Measurements from ENCODE around the gene MAPK13.
"Not testable (repeated sequence)": the region's sequence is repeated elsewhere in the genome, so short reads cannot be mapped to it uniquely, and the experiment has no call there.

MAPK13 gene

DNA sequence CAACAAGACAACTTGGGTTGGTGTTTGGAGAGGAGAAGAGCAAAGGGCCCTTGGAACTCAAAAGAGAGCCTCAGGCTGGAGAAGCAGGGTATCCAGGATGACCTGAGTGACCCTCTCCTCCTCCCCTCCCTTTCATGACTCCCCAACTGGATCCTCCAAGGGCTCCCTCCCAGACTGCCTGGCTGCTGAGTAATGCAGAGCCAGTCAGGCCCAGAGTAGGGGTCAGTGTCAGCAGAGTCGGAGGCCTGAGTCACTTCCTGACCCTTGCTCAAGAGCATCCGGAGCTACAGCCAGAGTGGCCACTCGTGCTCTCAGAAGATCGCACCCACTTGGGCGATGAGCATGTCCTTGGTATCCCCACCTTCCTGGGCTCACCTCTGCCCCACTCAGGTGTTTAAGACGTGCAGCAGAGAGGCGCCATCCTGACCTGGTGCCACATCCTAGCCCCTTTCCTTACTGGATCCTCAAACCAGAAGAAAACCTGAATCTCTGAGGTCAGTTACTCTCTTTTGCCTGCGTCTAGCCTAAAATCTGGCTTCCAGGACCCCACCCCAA, 2.8 kb upstream of the MAPK13 start:
- DNase-seq (ENCODE audit: low read depth), result peak; percentile 78

DNA sequence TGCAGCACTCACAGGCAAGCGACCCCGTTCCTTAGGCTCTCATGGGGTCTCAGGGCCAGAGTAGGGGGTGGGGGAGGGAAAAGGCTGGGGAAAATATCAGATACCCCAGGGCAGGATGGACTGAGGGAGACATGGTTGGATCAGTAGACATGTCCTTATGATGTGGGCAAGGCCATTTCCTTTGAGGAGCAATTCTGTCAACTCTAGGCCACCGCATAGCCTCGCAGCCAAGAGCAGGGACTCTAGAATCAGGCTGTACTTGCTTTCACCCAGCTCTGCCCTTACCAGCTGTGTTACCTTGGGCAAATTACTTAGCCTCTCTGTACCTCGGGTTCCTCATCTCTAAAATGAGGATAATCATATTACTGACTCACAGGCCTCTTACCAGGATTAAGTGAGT, 2.2 kb upstream of the MAPK13 start:
- no peak for DNase-seq (ENCODE audit: low read depth)

DNA sequence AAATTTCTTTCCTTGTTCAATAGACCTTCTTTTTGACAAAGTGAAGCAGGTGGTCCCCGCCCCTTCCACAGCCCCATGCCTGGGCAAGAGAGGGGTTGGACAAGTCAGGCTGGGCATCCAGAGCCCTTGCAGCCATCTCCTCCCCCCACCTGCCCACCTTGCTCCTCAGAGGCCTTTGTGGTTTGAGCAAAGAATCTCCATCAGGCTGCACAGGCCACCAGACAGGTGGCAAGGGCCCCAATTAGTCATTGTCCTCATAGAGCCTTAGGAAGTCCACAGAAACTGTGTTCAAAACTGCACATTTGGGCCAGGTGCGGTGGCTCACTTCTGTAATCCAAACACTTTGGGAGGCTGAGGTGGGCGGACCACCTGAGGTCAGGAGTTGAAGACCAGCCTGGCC, 1.5 kb upstream of the MAPK13 start:
- DNase-seq (ENCODE audit: low read depth), result no peak

DNA sequence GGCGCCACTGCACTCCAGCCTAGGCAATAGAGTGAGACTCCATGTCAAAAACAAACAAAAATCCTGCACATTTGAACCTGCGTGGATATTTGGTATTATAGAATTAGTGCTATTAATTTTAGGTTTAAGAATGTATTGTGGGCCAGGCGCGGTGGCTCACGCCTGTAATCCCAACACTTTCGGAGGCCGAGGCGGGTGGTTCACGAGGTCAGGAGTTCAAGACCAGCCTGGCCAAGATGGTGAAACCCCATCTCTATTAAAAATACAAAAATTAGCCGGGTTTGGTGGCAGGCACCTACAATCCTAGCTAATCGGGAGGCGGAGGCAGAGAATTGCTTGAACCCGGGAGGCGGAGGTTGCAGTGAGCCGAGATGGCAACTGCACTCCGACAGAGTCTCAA, 979 bp upstream of the MAPK13 start:
- DNase-seq (ENCODE audit: low read depth), result not testable (repeated sequence)

DNA sequence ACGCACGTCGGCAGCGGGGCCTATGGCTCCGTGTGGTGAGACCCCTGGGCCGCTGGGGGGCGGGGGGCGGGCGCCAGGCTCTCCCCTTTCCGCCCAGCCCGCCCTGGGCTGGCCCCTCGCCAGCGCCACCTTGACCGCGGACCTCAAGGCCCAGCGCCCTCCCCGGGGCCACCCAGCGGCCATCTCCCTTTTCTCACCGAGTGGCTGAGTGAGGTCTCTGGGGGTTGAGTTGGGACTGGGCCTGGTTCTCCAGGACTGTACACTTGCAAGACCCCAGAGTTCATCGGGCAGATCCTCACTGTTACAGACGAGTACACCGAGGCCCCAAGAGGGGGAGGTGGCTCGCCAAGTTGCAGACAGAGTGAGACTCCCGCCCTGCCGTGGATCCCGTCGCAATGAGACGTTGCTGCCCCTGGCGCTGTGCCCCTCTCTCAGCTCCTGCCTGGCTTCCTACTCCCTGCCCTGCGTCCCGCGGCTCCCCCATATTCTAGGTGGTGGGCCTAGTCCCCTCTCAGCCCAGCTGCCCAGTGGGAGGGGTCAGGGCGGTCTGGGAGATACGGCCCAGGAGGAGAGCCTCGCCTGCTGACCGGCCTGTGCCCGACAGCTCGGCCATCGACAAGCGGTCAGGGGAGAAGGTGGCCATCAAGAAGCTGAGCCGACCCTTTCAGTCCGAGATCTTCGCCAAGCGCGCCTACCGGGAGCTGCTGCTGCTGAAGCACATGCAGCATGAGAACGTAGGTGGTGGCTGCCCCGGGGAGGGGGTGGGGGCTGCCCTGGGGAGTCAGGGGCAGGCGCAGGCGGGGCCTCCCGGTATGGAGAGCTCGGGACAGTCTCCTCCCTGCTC, 576 bp downstream of the MAPK13 start:
- DNase-seq (ENCODE audit: low read depth), result no peak

DNA sequence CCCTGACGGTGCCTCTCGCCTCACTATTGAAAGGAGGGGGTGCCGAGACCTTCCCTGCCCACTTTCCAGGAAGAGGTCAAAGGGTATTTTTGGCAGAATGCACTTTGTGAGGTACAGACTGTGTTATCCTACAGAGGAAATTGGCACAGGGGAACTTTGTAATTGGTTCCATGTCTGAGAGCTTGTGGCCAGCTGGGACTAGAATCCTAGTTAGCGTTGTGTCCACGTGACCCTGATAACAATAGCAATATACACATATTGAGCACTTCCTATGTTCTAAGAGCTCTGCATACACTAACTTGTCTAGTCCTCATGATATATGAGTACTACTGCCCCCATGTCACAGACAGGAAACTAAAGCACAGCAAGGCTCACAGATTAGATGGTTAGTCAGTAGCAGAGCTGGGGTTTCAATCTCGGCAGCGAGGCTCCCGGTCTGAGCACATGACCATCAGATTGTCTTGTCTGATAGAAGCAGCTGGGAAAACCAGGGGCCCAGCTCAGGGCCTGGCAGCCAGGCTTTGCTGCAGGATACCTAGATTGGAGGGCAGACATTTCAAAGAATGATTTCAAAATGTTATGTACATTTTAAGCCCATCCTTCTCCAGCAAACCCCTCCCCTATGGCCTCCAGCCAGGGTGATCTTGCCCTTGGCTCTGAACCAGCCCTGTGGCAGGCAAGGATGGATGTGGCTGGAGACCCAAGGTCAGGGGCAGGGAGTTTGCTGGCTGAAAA, 1.4 kb downstream of the MAPK13 start:
- DNase-seq (ENCODE audit: low read depth), result peak; percentile 37

DNA sequence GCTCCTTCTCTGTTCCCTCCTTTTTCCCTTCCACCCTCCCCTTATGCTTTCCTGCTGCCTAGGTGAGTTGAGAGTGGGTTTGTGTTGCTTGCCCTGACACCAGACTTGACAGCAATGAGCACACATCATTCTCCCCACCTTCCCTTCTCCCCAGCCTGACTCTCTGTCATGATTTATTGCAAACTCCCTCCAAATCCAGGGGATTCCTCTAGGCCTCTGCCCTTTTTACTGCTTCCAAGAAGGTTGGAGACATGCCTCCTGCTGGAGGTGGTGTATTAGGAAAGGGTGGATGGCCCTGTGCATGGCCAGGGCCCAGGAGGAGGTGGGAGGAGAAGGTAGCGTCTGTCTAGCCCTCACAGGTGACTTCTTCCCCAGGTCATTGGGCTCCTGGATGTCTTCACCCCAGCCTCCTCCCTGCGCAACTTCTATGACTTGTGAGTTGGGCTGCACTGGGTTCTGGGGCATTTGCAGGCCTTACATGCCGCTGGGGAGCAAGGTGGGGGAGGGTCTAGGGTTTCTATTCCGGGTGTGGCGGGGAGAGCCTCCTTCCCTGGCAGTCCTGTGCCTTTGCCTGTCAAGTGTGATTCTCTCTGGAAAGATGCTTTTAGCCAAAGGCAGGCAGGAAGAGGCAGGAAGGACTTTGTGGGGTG, 2.1 kb downstream of the MAPK13 start:
- no peak for DNase-seq (ENCODE audit: low read depth)

DNA sequence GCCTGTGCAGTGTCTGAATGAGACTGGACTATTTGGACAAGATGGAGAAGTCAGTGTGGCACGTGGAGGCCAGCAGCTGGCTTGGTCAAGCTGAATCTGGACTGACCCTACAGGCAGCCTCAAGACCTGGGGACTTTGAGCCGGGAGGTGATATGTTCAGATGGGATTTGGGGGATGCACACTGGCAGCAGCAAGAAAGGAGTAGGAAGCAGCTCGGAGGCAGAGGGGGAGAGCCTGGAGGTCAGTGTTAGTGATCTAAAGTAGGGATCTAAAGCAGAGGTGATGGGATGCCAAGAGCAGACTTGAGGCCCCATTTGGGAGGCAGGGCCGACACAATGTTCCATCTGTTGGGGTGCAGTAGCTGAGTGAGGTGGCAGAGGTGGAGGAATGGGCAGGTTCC, 2.8 kb downstream of the MAPK13 start:
- no peak for DNase-seq (ENCODE audit: low read depth)

DNA sequence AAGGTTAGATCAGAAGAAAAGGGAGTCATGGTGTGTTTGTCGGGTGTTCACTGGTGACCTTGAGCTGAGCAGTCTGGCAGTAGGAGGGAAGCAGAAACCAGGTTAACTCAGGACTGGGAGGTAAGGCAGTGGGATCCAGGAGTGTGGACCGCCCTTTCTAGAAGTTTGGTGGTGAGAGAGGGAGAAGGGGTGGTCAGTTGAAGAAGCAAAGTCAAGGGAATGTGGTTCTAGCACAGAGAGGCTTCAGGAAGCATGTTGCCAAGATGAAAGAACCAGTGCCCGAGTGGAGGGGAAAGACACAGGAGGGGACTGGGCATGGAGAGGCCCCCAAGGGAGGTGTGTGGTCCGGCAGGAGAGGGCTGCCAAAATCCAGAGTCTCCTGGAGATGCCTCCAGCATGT, 3.6 kb downstream of the MAPK13 start:
- DNase-seq (ENCODE audit: low read depth), result no peak

DNA sequence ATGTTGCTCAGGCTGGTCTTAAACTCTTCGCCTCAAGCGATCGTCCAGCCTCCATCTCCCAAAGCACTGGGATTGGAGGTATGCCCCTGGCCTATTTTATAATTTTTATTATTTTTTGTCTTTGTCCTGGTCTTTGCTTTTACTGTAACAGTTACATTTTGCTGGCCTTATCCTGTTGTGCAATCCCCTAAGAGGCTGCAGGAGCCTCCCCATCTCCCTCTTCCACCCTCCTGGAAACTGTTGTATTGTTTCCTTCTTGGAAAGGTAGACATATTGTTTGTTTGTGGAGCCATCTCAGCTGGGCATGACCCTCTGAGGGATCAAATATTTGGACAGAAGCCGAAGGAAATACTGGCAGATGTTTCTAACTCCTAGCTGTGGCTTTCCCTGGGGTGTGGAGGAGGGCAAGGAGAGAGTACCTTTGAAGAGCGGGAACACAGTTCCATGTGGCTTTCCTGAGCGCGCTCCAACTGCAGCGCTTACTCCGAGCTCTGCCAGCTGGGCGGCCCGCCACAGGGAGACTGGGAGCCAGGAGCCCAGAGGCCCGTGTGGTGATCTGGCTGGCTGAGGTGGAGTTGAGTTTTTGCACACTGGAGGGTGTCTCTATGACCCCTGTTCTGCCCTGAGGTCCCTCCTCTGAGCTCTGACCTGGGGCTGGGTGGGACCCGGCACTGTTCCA, 4.9 kb downstream of the MAPK13 start:
- no peak for DNase-seq (ENCODE audit: low read depth)

DNA sequence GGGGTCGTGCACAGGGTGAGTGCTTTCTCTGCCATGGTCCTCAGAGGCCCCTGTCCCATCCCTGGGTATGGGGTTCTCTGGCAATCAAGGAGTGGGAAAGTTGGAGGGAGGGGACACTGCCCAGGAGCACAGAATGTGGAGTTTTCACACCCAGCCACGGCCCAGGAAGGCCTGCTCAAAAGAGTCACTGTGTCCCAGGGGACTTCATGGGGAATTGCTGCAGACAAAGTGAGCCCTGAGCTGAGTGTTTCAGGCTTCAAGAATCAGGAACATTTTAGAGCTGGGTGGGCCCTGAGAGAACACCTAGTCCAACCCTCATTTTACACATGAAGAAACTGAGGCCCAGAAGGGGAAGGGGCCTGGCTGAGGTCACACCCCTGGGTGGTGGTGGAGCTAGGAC, 5.7 kb downstream of the MAPK13 start:
- DNase-seq (ENCODE audit: low read depth), result no peak

DNA sequence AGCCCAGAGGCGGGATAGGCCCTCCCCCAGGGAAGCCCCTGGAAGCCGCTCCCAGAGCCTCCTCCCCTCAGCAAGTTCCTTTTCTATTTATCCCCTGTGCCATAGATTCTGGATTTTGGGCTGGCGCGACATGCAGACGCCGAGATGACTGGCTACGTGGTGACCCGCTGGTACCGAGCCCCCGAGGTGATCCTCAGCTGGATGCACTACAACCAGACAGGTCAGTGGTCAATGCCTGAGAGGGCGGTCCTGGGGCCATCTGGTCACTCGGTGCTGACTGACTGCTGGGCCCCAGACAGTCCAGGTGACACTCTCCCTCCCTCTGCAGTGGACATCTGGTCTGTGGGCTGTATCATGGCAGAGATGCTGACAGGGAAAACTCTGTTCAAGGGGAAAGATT, 6.2 kb downstream of the MAPK13 start:
- no peak for DNase-seq (ENCODE audit: low read depth)

DNA sequence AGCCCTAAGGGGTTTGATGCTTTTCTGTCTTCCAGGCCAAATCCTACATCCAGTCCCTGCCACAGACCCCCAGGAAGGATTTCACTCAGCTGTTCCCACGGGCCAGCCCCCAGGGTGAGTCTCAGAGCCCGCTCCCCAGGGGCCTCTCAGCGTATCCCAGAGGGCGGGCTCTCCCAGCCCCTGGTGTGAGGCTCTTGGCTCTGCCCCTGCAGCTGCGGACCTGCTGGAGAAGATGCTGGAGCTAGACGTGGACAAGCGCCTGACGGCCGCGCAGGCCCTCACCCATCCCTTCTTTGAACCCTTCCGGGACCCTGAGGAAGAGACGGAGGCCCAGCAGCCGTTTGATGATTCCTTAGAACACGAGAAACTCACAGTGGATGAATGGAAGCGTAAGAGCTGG, 8.4 kb downstream of the MAPK13 start:
- no peak for DNase-seq (ENCODE audit: low read depth)

DNA sequence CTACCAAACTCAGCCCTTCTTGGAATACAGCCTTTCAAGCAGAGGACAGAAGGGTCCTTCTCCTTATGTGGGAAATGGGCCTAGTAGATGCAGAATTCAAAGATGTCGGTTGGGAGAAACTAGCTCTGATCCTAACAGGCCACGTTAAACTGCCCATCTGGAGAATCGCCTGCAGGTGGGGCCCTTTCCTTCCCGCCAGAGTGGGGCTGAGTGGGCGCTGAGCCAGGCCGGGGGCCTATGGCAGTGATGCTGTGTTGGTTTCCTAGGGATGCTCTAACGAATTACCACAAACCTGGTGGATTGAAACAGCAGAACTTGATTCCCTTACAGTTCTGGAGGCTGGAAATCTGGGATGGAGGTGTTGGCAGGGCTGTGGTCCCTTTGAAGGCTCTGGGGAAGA, 9.1 kb downstream of the MAPK13 start:
- no peak for DNase-seq (ENCODE audit: low read depth)

DNA sequence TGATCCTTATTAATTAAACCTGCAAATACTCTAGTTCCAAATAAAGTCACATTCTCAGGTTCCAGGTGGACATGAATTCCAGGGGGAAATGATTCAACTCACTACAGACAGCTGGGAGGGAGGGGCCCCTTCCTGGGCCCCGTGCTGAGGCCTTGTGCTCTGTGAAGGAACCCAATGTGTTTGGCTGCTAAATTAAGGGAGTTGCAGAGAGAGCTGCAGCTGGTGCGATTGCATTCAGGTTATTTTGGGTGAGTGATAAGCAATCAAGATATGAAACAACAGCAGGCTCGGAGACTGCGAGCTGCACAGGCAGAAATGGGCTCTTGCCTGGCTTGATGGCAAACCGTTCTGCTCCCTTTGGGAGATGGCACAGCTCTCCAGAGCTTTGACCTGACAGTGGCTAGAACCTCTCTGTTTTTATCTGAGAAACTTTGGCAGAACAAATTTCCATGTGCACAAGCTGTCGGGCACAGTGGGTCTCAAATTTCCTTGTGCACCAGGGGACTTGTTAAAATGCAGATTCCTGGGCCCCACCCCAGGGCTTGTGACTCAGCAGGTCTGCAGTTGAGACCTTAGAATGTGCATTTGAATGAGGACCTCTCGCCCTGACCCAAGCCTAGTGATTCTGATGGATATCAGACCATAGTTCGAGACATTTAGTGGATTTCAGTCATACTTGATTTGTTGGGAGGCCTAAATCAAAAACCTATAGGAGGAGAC, 9.8 kb downstream of the MAPK13 start:
- DNase-seq (ENCODE audit: low read depth), result no peak

DNA sequence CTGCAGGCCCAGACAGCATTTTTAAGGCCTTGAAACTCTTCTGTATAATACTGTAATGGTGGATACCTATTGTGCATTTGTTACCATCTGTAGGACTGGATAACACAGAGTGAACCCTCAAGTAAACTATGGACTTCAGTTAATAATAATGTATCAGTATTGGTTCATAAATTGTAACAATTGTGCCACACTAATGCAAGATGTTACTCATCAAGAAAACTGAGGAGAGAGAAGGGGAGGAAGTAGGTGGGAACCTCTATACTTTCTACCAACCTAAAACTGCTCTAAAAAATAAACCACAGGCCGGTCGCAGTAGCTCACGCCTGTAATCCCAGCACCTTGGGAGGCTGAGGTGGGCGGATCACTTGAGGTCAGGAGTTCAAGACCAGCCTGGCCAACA, 10.8 kb downstream of the MAPK13 start:
- DNase-seq (ENCODE audit: low read depth), result no peak

DNA sequence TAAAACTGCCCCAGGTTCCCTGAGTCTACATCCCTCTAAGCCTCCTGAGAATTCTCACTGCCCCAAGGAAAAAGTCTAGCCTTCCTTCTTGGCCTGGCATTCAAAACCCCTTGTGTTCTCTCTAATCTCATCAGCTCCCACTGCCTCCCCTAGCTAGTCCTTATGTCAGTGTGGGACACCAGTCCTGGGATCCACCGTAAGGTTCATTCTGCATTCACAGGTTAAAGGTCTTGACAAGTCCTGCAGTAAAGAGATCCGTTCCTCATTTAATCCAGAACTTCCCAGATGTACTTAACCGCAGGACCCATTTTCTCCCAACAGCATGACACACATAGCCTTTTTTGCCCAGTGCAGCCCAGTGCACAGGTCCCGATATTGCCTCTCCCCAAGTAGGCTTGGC, 11.6 kb downstream of the MAPK13 start:
- no peak for DNase-seq (ENCODE audit: low read depth)

DNA sequence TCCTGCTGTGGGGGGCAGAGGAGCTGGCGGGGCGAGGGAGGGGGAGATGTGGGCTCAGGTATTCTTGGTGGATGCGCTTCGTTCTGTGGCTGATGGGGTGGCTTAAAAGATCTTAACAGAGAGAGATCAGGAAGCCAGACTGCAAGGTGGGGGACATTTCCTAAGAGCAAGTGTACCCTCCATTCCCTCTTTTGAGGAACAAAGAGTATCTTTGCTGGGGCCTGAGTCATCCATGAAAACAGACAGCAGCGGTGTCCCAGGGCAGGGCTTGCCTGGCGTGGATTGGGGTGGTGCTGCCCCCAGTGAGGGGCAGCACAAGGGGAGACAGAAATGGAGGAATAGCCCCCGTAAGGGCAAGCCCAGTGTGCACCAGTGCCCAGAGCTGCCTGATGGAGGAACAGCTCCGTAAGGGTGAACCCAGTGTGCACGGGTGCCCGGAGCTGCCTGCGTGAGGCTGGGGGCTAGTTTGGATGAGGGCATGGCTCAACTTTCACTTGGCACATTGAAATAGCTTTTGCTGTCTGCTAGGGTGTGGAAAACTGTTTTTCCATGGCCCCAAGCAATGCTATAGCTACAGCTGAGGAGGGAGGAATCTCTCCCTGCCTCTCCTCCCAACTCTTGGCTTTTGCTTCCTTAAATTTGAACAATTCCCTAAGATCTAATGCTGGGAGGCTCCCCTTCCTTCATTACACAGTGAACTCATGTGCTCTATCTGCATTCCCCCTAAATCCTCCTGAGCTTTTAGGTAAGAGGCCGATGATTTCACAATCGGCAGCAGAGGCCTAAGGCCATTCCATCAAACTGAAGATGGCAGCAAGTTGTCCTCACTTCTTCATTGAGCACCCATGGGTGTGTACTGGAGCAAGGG, 12.9 kb downstream of the MAPK13 start:
- no peak for DNase-seq (ENCODE audit: low read depth)

DNA sequence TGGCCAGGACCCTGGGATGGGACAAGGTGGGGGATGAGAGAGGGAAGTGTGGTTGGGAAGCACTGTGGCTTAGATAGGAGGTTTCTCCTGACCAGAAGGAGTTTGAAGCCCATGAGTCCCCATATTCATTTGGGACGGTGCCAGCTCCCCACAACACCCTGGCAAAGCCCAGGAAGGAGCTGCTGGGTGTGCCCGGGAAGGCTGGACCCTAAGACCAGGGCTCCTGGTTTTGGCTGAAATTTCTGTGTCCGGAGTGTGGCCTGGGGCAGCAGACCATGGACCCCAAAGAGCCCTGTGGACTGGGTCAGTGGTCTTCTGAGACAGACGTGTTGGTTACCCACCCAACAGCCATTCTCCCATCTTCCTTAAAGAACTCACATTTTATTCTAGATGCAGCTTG, 15.2 kb downstream of the MAPK13 start:
- no peak for DNase-seq (ENCODE audit: low read depth)

DNA sequence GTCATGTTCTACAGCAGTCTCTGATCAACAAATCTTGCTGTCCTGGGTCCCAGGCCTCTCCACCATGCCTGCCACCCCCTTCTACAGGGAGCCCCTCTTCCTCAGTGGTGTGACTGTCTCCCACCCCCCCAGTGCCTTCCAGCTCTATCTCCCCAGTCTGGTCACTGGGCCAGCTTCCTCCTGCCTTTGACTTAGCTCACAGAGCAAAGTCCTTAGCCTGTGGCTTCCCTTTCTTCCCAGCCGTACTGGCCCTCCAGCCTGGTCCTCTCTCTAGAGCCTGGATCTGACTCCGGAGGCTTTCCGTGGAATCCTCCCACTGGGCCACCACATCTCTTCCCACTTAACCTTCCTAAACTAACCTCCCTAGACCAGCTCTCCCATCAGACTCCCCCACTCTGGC, 17.0 kb downstream of the MAPK13 start:
- DNase-seq (ENCODE audit: low read depth), result no peak

DNA sequence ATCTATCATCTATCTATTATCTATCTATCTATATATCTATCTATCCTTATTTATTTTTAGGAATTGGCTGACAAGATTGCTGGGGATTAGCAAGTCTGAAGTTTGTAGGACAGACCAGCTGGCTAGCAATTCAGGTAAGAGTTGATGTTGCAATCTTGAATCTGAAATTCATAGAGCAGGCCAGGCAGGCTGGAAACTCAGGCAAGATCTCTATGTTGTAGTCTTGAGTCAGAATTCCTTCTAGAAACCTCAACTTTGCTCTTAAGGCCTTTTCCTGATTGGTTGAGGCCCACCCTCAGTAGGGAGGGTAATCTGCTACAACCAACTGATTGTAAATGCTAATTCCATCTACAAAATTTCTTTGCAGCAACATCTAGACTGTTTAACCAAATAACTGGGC, 19.2 kb downstream of the MAPK13 start:
- no peak for DNase-seq (ENCODE audit: low read depth)
